ENCODE measurements around the gene PRKAG1. TPM values are rescaled to one million over a fixed set of nuclear protein-coding genes. Genes with fewer than 3 reads are reported as not detected.

Gene PRKAG1
- total and polyA plus RNA-seq, 2 donors (not counting 1 experiment from before 2014, with no cell fraction given) = 28.5 to 60.0 TPM

DNA sequence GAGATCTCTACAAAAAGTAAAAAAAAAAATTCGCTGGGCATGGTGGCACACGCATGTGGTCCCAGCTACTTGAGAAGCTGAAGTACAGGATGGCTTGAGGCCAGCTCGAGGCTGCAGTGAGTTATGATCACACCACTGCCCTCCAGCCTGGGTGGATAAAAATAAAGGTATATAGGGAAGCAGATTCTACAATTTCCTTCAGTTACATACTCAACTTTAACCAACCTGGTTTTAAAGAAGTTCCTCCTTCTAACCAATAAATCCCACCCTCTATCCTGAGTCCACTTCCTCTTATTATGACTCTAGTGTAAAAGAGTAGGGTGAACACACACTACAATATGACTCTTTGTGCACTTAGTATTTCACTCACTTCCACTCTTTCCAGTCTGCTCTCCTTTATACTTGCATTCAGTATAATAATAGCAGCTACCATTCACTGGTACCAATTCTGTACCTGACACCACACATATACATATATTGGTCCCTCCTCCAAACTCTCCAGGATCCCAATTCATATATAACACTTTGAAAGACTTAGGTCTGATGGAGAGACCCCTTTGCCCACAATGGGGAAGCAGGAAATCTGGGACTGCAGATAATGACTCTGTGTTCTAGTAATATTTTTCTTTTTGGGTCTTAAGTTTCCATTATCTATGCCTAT, 63.6 kb downstream of the PRKAG1 start:
- Mint-ChIP-seq H3K9me3 (ENCODE audit: insufficient read depth) (no peaks in the 10 kb centered on the region), H3K4me1 (peaks cover 43% of the 10 kb centered on the region), H3K27ac (peak overlapping the region; percentile 38), H3K27me3 (no peaks in the 10 kb centered on the region), H3K4me3 (peak overlapping the region; percentile 58)
- WGBS (ENCODE audit: insufficient coverage) = no CpG with 5 or more reads among the region's 3 CpGs
- H3K4me3 ChIP-seq (ENCODE audit: control extremely low read depth in 1 of 5, extremely low read depth in 1 of 5, insufficient read depth in 1 of 5, low read depth in 2 of 5, low read length in 4 of 5) = no peak overlapping the region
- intact Hi-C loops (cut with micrococcal nuclease) = no loop called here
- H3K36me3 ChIP-seq (replicated peaks in 1 of 2; ENCODE audit: control extremely low read depth in 1 of 2, control insufficient read depth in 1 of 2, extremely low read depth in 1 of 2, insufficient read depth in 2 of 2, low read length in 1 of 2) = peaks cover 8 to 10% of the 10 kb centered on the region in 2 experiments
- POLR2A ChIA-PET = interaction anchor here (0.6 to 1.0 kb wide), 2 partner anchors 30 to 1809 kb away, joined by 5 to 8 read pairs; partner anchors contain the start of genes ATF1 and FKBP11
- peaks cover 54% of the 10 kb centered on the region for H4K20me1 ChIP-seq (ENCODE audit: control insufficient read depth, insufficient read depth, low read length, poor library complexity, severe bottlenecking)
- peak overlapping the region; percentile 45 for H3K4me2 ChIP-seq (replicated peaks; ENCODE audit: low read depth, low read length, poor library complexity, severe bottlenecking)
- peaks cover 34 to 36% of the 10 kb centered on the region in 2 donors for H3K4me1 ChIP-seq (ENCODE audit: control insufficient read depth in 2 of 2, insufficient read depth in 2 of 2, low read length in 2 of 2)
- peaks cover 73% of the 10 kb centered on the region for H3K79me2 ChIP-seq (ENCODE audit: control insufficient read depth, insufficient read depth, low read length)
- DNase-seq (peak; percentile 45), ATAC-seq (ENCODE audit: low read depth) (no peak)
- CTCF ChIA-PET = interaction anchor here (0.8 to 4.5 kb wide), 8 partner anchors 16 to 102 kb away, joined by 3 to 26 read pairs (median 4); partner anchors contain the start of gene WNT1
- no peak overlapping the region for H3K9ac ChIP-seq (ENCODE audit: low read length)
- no peaks in the 10 kb centered on the region for H3K9me3 ChIP-seq (ENCODE audit: control extremely low read depth in 1 of 3, control insufficient read depth in 2 of 3, insufficient read depth in 1 of 3, low read length in 2 of 3)
- no peak overlapping the region for H2AFZ ChIP-seq (ENCODE audit: insufficient read depth, low read depth, low read length, poor library complexity, severe bottlenecking)
- no peaks in the 10 kb centered on the region for H3K27me3 ChIP-seq (replicated peaks in 1 of 4; ENCODE audit: control extremely low read depth in 1 of 4, control insufficient read depth in 3 of 4, insufficient read depth in 4 of 4, low read length in 3 of 4)
- peak overlapping the region in 1 of 2 donors; percentile 27 for H3K27ac ChIP-seq (ENCODE audit: low read length in 2 of 2)
- TF ChIP-seq CTCF (IDR thresholded peaks at IDR 0.05) (no peak), EZH2 (IDR thresholded peaks at IDR 0.05; ENCODE audit: borderline replicate concordance, insufficient read depth, low read depth, low read length, poor library complexity, severe bottlenecking) (no peak)

DNA sequence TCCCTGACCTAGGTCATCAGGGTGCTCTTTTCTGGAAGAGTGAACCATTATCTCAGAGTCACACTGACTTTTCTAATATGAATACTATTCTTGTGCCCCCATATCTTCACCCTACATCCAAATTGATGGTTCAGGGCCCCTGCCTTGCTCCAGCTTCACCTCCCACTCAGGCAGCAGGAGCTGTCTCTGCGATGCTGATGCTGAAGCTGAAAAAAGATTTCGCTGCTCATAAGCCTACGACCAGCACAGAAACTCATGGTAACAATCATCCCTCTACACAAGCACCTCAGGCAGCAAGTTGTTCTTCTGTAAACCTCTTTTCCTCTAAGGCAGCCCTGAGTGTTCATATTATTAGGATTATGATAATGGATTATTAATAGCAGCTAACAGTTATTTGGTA, 64.5 kb downstream of the PRKAG1 start:
- Mint-ChIP-seq H3K4me1 (peaks cover 43% of the 10 kb centered on the region), H3K27me3 (no peaks in the 10 kb centered on the region), H3K27ac (no peak overlapping the region), H3K9me3 (ENCODE audit: insufficient read depth) (no peaks in the 10 kb centered on the region), H3K4me3 (no peak overlapping the region)
- Histone ChIP-seq H3K27ac (ENCODE audit: low read length in 2 of 2) (no peak overlapping the region), H3K4me3 (ENCODE audit: control extremely low read depth in 1 of 5, extremely low read depth in 1 of 5, insufficient read depth in 1 of 5, low read depth in 2 of 5, low read length in 4 of 5) (no peak overlapping the region), H3K27me3 (replicated peaks in 1 of 4; ENCODE audit: control extremely low read depth in 1 of 4, control insufficient read depth in 3 of 4, insufficient read depth in 4 of 4, low read length in 3 of 4) (no peaks in the 10 kb centered on the region), H3K4me2 (replicated peaks; ENCODE audit: low read depth, low read length, poor library complexity, severe bottlenecking) (no peak overlapping the region), H2AFZ (ENCODE audit: insufficient read depth, low read depth, low read length, poor library complexity, severe bottlenecking) (no peak overlapping the region), H3K9ac (ENCODE audit: low read length) (no peak overlapping the region), H3K79me2 (ENCODE audit: control insufficient read depth, insufficient read depth, low read length) (peaks cover 80% of the 10 kb centered on the region), H3K4me1 (ENCODE audit: control insufficient read depth in 2 of 2, insufficient read depth in 2 of 2, low read length in 2 of 2) (peaks cover 34 to 36% of the 10 kb centered on the region in 2 donors), H4K20me1 (ENCODE audit: control insufficient read depth, insufficient read depth, low read length, poor library complexity, severe bottlenecking) (peaks cover 62% of the 10 kb centered on the region), H3K9me3 (ENCODE audit: control extremely low read depth in 1 of 3, control insufficient read depth in 2 of 3, insufficient read depth in 1 of 3, low read length in 2 of 3) (no peaks in the 10 kb centered on the region), H3K36me3 (replicated peaks in 1 of 2; ENCODE audit: control extremely low read depth in 1 of 2, control insufficient read depth in 1 of 2, extremely low read depth in 1 of 2, insufficient read depth in 2 of 2, low read length in 1 of 2) (peaks cover 8 to 10% of the 10 kb centered on the region in 2 experiments)
- ChIA-PET CTCF (interaction anchor here (0.9 to 1.4 kb wide), 3 partner anchors 15 to 34 kb away, joined by 3 to 4 read pairs (median 3); no protein-coding TSS in a partner anchor), POLR2A (no interaction called here)
- ATAC-seq (ENCODE audit: low read depth) (no peak), DNase-seq (no peak)
- TF ChIP-seq EZH2 (IDR thresholded peaks at IDR 0.05; ENCODE audit: borderline replicate concordance, insufficient read depth, low read depth, low read length, poor library complexity, severe bottlenecking) (no peak), CTCF (IDR thresholded peaks at IDR 0.05) (no peak)
- no CpG with 5 or more reads among the region's 3 CpGs for WGBS (ENCODE audit: insufficient coverage)
- intact Hi-C loops (cut with micrococcal nuclease) = no loop called here

Measured in B cell (primary cell).